Left renal pelvis (tissue), 4 donors: ENCODE results near the gene CDK15. TPM values are rescaled to one million over a fixed set of nuclear protein-coding genes. Genes with fewer than 3 reads are reported as not detected.

Experiments
- DNase-seq, 4 donors: peaks; one replicate each; pipeline ENCODE4 v3.0.0-alpha.2; 2013; ENCODE audit warnings: low read depth in 4 of 4, low spot score in 3 of 4
- polyA plus RNA-seq, 4 donors: library from polyadenylated mRNA; unstranded; fragments of 120-200 nt; gene quantifications; one replicate each; pipeline ENCODE4 v1.2.1, GENCODE V29; 2013; ENCODE audit not compliant: insufficient read length in 4 of 4

The CDK15 gene
- polyA plus RNA-seq, 4 donors: 1.0 to 3.5 (median 1.3) TPM

DNA sequence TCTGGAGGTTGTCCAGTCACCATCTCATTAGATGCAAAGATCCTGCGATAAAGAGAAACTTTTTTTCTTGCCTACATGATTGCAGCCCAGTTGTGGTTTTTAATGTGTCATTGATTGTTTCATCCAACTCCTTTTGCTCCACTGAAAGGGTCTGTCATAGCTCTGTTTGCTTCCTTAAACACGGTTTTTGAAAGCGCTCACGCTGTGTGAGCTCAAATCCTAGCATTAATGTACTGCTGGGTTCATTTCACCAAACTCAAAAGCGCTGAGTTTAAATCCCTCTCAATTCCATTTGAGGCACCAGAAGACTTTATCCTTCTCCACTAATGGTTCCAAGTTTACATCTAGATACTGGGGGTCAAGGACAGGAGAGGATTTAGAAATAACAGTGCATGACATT, 53.6 kb downstream of the CDK15 start:
- DNase-seq: no peak

DNA sequence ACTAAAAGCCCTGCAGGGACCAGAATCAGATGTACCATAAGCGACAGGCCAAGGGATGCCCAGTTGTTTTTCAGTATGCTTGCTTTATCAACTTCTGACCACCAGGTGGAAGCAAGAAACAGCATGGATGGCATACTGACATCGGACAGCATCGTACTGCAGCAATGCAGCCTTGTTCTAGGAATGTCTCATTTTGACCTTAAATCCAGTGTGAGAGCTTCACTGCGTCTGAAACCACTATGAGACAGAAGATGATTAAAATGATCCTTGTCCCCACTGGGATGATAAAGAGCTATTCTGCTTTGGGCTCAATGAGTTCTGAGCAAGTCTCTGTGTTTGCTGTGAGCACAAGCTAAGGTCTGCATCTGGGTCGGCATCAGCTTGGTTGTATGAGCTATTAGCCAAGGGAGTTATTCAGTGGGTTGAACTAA, 54.3 kb downstream of the CDK15 start:
- DNase-seq: peak in 3 of 4 donors; percentile 65 to 78 (median 71)

DNA sequence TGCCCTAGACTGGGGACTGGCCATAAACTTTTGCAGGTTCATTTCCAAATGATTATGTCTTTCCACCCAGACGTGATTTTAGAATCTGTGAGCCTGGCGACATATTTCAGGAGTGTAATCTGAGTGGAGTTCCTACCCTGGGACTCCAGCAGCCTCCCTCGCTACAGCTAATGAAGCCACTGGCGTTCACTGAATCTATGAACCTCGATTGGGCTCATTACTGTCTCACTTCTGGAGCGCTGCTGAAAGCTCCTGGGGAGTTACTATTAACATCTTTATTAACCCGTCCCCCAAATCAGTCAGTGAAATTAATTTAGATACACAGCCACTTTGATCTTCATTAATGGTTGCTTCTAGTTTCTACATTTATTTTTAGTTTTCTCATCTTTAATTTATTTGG, 56.5 kb downstream of the CDK15 start:
- DNase-seq: no peak

DNA sequence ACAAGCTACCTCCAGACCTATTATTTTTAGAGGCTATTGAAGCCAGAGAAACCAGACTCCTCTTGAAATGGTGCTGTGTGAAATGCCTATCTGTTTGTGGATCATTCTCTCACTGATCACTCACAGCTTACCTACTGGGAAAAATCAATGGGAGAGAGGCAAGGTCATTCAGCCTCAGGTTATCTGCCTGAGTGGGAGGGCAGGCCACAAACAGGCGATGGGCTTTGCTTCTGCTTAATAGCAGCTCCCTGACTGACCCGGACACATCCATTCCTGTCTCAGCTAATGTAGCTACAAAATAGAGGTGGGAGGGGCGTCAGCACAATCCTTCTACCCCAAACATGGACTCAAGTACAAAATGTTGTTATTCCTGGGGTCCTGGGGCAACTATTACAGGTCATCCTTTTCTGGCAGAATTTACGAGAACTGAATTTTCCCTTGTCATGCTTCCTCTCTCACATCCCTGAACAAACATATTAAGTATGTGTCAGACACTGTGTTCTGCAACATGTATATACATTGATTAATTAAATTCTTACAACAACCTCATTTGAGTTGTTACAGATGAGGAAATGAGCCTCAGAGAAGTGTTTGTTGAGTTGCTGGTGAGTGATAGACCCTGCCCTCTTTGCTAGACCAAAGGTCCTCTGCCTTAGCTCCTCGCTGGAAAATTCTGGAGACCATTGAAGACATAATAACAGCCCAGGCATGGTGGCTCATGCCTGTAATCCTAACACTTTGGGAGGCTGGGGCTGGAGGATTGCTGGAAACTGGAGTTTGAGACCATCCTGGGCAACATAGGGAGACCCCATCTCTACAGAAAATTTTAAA, 60.5 kb downstream of the CDK15 start:
- DNase-seq: no peak

DNA sequence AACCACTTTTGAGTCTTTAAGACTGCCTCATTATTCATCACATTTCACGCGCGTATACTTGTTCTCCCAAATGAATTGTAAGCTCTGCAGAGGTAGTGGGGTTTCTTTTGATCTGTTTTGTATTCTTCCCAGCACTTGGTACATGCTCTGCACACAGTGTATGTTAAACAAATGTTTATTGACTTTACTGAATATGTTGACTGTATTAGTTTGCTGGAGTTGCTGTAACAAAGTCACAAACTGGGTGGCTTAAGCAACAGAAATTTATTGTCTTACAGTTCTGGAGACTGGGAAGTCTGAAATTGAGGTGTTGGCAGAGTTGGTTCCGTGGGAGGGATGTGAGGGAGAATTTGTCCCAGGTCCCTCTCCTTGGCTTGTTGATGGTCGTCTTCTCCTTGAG, 65.1 kb downstream of the CDK15 start:
- DNase-seq: no peak

DNA sequence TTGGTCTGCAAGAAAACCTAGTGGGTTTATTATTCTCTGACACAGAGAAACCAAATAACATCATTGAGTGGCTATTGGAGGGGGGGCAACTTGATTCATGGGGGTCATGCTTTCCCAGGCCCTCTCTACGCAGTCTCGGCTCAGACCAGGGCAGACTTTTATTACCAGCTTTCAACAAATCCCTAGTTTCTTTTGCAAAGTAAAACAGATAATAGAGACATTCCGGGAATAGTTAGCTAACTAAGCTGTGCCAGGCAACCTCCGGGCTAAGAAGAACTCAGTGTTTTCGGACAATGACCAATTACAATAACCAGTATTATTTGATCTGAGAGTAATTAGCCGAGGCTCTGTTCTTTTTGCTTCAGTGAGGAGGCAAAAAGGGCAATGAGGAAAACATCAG, 66.3 kb downstream of the CDK15 start:
- DNase-seq: no peak

DNA sequence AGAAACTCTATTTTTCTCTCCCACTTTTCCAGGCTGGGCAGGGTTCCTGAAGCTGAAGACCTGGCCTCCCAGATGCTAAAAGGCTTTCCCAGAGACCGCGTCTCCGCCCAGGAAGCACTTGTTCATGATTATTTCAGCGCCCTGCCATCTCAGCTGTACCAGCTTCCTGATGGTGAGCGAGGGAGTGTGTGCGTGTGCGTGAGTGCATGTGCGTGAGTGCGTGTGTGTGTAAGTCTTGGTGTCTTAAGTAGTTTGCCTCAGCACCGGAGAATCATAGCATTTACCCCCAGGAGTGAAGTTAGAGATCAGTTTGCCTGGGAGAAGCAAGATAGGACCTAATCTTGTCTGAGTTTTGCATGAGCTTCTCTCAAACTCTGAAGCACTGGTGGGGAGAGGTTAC, 73.7 kb downstream of the CDK15 start:
- no peak for DNase-seq

DNA sequence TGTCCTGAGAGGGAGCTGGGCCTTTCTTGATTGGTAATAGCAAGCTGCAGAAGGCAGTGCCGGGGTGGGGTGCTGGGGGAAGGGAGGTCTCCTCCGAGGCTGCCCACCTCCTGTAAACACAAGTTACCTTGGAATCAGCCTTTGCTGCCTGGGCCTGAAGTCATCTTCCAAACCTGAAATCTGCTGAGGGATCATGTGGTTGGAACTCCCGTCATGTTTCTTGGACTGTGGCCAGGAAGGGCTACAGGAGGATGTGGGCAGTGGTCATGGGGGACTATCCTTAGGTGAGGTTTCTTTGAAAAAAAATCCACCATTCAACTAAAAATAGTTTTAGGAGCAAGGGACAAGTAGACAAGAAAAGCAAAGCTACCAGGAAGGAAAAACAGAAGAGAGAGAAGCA, 74.2 kb downstream of the CDK15 start:
- DNase-seq: no peak

DNA sequence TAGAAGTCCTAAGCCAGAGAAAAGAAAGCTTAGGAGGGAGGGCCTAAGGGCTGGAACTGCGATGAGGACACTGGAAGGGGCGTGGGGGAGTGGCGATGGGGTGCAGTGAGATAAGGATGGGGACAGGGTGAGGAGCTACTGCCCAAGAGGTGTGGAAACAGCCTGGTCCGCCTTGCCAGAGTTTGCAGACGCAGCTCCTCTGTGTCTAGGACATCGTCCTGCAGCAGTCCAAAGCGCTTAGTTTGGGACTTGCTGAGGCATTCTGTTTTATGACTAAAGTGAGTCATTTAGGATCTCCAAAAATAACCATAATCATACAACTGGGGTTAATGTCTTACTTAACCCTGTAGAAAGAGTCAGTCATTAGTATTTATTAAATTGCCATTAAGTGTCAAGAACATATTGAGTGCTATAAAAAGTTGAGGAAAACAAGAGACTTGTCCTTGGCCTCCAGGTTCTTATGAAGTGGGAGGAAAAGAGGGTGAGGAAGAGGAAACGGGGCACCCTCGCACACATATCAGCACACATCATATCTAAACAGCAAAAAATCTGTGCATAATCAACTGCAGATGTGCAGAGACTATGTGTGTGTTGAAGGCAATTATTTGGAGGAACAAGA, 74.8 kb downstream of the CDK15 start:
- no peak for DNase-seq

DNA sequence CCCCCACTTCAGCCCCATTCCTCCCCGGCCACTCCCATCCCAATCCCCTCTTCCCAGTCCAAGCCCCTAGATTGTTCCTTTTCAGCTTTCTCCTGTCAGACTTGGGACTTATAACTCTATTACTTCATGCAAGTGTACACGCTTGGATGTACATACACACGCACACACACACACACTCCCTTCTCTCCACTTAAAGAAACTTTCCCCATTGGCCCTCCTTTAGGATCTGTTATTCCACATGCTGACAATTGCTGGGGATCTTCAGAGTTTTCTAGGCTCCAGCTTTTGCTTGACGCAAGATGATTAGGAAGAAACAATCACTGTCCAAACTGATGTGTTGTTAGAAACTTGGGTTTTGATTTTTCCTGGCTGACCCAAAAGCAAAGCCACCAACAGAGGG, 75.4 kb downstream of the CDK15 start:
- DNase-seq: no peak

DNA sequence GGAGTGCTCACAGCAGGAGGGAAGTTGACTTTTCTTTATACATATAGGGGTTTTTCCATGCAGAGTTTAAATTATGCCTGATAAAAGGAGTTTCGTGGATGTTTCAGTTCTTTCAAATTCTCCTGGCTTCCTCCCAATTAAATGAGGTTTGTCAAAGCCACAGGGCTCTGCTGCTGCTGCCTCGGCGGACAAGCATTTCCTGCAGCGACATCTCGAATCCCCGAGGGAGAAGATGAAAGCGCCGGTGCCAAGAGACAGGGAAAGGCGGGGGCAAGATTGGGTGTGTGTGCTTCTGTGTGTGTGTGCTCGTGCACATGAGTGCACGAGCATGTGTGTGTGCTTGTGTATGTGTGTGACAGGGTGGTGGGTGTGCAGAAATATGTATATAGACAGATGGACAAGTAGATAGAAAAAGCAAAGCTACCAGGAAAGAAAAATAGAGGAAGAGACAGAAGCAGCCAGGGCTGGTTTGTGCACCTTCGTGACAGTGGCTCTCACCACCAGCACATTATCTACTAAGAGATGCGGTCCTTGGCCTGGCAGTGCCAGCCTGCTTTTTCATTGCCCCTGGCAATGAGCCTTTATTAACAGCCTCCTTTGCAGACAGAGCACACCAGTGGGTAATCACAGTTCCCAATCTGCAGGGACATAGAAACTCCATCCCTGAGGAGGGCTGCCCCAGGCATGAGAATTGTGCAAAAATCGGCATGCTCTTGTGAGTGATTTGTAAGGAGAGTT, 76.2 kb downstream of the CDK15 start:
- no peak for DNase-seq

DNA sequence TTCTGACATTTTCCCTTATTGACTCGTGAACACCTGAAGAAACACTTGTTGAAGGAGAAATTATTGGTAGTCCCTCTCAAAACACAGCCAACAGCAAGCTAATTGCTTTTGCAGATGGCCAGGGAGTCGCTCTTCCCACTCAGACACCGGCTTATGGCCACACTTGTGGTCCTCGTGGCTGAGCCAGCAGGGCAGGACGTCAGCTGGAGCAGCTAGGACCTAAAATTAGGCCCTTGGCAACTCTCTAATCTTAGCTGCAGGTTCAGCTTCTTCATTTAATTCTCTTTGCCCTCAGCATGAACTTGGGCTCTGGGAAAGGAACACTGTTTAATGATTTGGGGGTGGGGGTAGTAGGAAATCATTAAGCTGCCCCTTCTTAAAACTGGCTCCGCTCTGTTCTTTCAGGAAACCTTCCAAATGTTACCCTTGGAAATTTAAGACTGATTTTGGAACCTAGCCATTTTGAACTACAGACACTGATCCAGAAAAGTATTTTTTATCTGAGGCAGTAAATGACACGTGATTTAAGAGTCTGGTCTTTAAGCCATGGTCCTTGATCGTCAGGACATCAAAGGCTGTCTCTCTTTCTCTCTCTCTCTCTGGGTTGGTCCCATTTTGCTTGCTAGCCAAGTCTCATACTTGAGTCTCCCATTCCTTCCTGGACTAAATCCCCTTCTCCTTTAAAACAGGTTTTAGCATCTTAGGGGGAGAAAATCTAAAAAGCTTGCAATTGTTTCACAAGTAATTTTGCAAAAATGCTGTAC, 77.5 kb downstream of the CDK15 start:
- DNase-seq: no peak

DNA sequence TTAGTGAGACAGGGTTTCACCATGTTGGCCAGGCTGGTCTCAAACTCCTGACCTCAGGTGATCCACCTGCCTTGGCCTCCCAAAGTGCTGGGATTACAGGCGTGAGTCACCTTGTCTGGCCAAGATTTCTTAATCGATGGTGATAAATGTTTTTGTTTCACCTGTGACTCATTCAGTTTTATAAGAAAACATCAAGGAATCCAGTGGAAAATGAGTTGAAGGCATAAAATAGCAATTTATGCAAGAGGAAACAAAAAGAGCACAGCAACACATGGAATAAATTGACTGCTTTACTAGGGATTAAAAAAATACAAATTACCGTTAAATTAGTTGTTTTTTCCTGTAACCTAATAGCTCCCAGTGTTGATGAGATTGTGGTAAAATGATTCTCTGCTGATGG, 80.2 kb downstream of the CDK15 start:
- DNase-seq: no peak

DNA sequence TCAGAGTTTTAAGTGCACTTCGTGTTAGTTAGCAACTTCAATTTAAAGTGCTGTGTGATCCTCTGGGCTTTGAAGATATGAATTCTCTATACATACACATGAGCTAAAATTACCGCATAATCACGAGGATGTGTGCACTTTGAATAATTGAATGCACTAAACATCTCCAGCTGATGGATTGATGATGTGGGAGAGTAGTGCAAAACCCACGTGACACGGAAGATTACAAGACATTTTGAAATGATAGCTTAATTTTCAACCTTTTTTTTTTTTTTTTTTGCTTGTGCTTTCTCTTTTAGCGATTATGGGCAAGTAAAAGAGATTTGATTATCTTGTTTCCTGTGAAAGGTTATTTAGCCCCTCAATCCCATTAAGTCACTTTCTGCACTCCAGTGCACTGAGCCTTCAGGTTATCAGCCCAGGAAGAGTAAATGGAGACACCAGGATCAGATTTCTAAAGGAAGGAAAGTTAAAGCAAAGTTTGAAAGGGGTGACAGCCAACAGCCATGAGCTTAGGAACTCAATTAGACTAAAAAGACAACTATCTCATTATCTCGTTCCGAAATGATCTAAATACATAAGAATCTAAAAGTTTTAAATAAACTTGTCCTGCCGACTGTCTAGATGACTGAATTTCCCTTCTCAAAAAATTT, 81.6 kb downstream of the CDK15 start:
- DNase-seq: no peak

DNA sequence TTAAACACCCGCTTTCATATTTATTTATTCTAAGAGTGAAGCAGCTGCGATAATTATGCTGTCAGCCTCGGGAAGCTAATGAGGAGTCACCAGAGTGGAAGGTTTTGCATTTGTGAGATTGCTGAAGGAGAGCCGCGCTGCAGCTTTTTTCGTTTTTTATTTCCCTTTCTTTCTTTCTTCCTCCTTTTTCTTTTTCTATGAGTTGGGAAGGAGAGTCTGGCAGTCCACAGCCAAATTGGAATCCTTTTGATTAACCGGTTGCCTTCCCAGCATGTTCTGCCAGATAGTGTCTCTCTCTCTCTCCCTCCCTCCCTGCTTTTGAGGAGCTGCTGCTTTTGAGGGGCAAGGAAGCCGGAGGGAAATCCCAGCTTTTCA, 82.1 kb downstream of the CDK15 start:
- DNase-seq: no peak

DNA sequence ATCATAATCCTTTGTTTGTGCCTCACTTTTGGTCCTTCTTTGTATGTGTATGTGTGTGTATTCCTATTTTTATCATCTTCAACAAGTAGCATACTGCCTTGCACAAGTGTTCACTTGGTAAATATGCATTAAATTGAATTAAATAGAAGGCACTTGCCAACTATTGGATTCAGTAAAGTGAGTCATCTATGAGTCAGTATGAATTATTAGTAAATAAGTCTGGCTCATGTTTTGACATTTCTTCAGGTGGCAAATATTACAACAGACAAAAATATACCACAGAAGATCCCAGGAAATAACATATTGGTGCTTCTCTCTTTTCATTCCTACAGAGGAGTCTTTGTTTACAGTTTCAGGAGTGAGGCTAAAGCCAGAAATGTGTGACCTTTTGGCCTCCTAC, 84.1 kb downstream of the CDK15 start:
- DNase-seq: no peak

DNA sequence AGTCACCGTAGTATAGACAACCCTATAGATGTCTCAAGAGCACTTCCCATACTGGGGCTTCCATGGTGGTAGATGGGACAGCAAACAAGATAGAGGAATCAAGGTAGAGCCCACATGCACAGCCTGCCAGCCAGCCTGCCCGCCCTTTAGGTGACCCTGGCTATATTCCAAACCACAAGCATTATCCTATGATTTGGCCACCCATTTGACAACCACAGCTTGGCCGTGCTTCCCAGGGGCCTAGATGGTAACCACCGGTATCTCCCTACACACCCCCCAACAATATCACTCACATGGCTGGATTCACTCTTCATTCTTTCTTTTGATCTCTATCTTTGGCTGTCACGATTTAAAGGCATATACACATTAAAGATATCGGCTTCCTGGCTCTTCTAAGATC, 85.3 kb downstream of the CDK15 start:
- no peak for DNase-seq

DNA sequence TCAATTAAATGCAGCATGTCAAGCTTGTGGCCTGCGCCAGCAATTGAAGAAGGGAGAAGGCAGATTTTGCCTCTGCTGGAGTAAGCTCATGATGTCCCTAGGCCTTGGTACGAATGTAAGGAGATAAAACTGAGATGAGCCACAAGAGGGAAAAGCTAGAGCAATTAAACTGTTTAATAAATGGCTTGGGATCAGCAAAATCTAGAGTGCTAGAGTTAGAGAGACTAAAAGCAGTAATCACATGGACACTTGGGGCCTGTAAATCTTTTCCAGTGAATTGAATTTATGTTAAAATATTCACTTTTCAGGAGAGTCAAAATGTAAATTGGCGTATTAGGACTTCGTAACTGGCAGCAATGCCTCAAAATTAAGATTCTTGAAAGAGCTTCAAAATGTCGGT, 86.2 kb downstream of the CDK15 start:
- DNase-seq: no peak

DNA sequence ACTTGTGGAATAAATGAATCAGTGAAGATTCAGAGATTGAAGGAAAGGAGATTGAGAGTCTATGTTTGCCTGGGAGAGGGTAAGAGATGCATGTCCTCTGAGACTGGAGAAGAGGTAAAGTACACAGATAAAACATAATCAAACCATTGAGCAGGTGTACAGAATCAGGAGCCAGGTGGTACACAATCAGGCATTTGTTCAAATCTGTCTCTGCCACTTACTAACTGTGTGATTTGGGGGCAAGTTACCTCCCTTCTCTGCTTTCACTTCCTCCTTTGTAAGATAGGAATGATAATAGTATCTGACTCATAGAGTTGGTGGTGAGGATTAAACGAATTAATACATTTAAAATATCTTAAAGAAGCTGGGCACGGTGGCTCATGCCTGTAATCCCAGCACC, 94.0 kb downstream of the CDK15 start:
- no peak for DNase-seq

DNA sequence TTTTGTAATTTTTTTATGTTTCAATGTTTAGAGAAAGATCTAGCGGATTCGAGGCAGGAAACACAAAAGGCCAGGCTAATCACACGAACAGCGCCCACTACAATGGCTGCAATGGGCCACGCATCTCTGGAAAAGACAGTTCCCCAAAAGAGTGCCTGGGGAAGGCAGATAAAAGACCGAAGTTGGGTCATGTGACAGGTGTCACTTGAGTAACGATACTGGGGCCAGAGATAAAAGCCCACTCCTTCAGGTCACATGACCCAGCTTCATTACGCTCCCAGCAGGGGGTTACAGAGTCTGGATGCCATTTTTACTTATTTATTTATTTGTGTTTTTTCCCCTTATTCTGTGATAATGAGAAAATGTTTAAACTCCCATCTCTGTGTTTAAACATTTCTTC, 95.4 kb downstream of the CDK15 start:
- DNase-seq: no peak
